ENCODE results near the gene MAST2.
"Not testable (repeated sequence)": the region's sequence is repeated elsewhere in the genome, so short reads cannot be mapped to it uniquely, and the experiment has no call there.

MAST2 gene

DNA sequence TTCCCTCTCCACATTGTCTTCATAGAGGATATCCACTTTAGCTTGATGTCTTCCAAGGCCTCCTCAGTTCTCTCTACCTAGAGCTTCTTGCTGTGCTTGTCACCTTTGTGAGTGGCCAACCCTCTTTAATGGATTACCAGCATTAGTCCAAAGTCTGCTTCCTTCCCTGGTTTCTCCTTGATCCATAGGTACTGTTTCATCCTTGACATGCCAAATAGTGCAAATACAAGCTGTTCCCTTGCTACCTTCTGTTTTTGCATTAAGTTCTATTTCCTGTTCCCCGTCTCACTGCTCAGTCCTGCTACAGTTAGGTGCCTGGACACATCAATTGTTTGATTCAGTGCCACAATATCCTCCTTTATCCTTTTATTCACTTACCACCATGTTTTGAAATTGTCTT lies 19.2 kb downstream of the MAST2 start:
- Histone ChIP-seq H2AFZ (ENCODE audit: low read depth, low read length) (no peak overlapping the region), H3K36me3 (ENCODE audit: insufficient read depth, low read length) (peaks cover 16% of the 10 kb centered on the region), H3K4me1 (ENCODE audit: insufficient read depth, low read length) (no peaks in the 10 kb centered on the region), H3K9me3 (ENCODE audit: low read length) (peaks cover 9% of the 10 kb centered on the region), H3K4me3 (ENCODE audit: low read length) (no peak overlapping the region), H3K27me3 (ENCODE audit: insufficient read depth, low read length) (no peaks in the 10 kb centered on the region)

DNA sequence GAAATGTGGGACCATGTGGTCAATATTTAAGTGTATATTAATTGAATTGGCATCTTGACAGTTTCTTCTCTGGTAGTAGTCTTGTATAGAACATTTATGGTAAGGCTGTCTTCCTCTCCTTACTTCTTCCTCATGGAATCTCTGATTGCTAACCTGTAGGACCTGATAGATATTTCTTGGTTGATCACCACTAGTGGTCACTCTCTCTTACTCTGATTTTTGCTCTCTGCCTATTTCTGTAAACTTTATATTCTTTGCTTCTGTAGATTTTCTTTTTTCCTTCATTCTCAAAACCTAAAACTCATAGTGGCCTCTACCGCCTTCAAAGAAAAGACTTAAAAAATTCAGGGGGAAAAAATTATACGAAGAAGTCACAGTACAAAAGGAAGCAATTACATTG lies 21.2 kb downstream of the MAST2 start:
- no peaks in the 10 kb centered on the region for H3K27me3 ChIP-seq (ENCODE audit: insufficient read depth, low read length)
- no peaks in the 10 kb centered on the region for H3K4me1 ChIP-seq (ENCODE audit: insufficient read depth, low read length)
- peaks cover 3% of the 10 kb centered on the region for H3K9me3 ChIP-seq (ENCODE audit: low read length)
- no peak overlapping the region for H3K4me3 ChIP-seq (ENCODE audit: low read length)
- no peak overlapping the region for H2AFZ ChIP-seq (ENCODE audit: low read depth, low read length)
- peaks cover 30% of the 10 kb centered on the region for H3K36me3 ChIP-seq (ENCODE audit: insufficient read depth, low read length)

DNA sequence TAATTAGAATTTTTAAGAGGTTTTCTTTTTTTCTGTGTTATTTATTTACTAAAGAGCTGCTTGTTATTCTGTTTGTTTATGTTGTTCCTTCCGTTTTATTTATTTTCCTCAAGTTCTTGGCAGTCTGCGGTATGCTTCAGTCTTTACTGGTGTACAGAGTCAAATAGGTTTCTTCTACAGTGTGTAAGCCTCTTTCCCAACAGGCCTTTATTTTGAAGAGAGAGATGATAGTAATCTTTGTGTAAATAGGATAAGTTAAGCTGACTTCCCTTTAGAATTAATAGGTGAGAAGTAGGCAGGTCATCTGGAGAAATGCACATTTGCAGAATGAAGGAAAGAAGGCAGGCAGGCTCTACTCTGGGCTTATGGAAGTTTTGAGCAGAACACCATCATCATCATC lies 23.8 kb downstream of the MAST2 start:
- Histone ChIP-seq H3K4me3 (ENCODE audit: low read length) (no peak overlapping the region), H3K9me3 (ENCODE audit: low read length) (peaks cover 3% of the 10 kb centered on the region), H3K4me1 (ENCODE audit: insufficient read depth, low read length) (no peaks in the 10 kb centered on the region), H2AFZ (ENCODE audit: low read depth, low read length) (no peak overlapping the region), H3K27me3 (ENCODE audit: insufficient read depth, low read length) (no peaks in the 10 kb centered on the region), H3K36me3 (ENCODE audit: insufficient read depth, low read length) (peaks cover 48% of the 10 kb centered on the region)

DNA sequence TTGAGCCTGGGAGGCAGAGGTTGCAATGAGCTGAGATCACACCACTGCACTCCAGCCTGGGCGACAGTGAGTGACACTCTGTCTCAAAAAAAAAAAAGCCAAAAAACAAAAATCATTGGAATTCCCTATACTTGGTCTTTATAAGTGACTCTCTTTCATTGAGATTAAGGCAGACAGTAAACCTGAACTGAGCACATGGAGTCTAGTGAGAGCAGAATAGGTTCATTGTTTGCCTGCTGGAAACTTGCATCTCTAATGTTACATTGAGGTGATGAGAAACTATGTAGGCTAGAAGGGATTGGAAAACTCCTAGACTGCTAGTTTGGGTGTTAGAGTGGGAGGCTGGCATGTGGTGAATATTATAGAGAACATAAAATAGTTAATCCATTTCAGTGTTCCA lies 25.4 kb downstream of the MAST2 start:
- Histone ChIP-seq H3K9me3 (ENCODE audit: low read length) (no peaks in the 10 kb centered on the region), H3K27me3 (ENCODE audit: insufficient read depth, low read length) (no peaks in the 10 kb centered on the region), H3K4me1 (ENCODE audit: insufficient read depth, low read length) (no peaks in the 10 kb centered on the region), H2AFZ (ENCODE audit: low read depth, low read length) (no peak overlapping the region), H3K36me3 (ENCODE audit: insufficient read depth, low read length) (peaks cover 50% of the 10 kb centered on the region), H3K4me3 (ENCODE audit: low read length) (no peak overlapping the region)

DNA sequence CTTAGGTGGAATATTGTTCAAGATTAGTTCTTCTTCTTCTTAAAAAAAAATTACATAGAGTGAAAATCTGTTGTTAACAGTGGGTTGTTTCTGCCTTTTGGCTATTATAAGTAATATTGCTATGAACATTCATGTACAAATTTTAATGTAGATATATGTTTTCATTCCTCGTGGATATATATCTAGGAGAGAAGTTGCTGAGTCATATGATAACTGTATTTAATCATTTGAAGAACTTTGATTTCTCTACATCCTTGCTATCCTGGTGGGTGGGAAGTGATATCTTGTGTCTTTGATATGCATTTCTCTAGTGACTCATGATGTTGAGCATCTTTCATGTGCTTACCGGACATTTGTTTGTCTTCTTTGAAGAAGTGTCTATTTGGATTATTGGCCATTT lies 29.9 kb downstream of the MAST2 start:
- Histone ChIP-seq H3K4me3 (ENCODE audit: low read length) (no peak overlapping the region), H2AFZ (ENCODE audit: low read depth, low read length) (no peak overlapping the region), H3K36me3 (ENCODE audit: insufficient read depth, low read length) (peaks cover 41% of the 10 kb centered on the region), H3K4me1 (ENCODE audit: insufficient read depth, low read length) (no peaks in the 10 kb centered on the region), H3K27me3 (ENCODE audit: insufficient read depth, low read length) (no peaks in the 10 kb centered on the region), H3K9me3 (ENCODE audit: low read length) (no peaks in the 10 kb centered on the region)

DNA sequence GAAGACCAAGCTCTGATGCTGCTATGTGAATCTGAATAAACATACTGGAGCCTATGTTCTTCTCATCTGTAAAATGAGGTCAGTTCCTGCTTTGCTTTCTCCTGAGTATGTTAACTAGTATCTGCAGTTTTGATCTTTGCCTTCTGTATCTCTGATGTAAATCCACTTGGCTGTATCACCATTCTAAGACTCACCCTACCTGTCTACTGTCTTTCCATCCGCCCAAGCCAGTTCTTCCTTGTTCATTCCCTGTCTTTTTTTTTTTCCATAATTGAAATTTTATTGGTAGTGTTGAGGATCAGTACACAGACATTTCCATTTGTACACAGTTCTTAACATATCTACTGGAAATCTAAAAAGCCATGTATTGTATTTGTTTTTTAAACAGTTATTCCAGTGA lies 31.3 kb downstream of the MAST2 start:
- no peaks in the 10 kb centered on the region for H3K4me1 ChIP-seq (ENCODE audit: insufficient read depth, low read length)
- no peak overlapping the region for H2AFZ ChIP-seq (ENCODE audit: low read depth, low read length)
- peaks cover 29% of the 10 kb centered on the region for H3K36me3 ChIP-seq (ENCODE audit: insufficient read depth, low read length)

DNA sequence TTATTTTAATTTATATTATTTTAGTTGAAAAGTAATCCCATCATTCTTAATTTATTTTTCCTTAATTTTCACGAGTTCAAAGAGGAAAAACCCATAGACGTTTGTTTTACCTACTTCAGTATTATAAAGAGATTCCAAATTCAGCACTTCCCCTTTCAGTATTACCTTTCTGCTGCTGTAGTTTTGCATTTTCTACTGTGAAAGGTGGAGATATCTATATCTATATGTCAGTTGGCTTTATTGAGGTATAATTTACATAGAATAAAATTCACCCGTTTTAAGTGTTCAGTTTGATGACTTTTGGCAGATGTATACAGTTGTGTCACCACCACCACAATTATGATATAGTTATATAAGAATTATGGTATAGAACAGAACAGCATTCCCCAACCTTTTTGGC lies 33.0 kb downstream of the MAST2 start:
- Histone ChIP-seq H2AFZ (ENCODE audit: low read depth, low read length) (no peak overlapping the region), H3K4me3 (ENCODE audit: low read length) (no peak overlapping the region), H3K4me1 (ENCODE audit: insufficient read depth, low read length) (no peaks in the 10 kb centered on the region), H3K27me3 (ENCODE audit: insufficient read depth, low read length) (no peaks in the 10 kb centered on the region), H3K9me3 (ENCODE audit: low read length) (no peaks in the 10 kb centered on the region), H3K36me3 (ENCODE audit: insufficient read depth, low read length) (peaks cover 15% of the 10 kb centered on the region)

More for the DNA sequence above, 31.3 kb downstream of the MAST2 start:
- no peak overlapping the region for H3K4me3 ChIP-seq (ENCODE audit: low read length)
- no peaks in the 10 kb centered on the region for H3K9me3 ChIP-seq (ENCODE audit: low read length)
- no peaks in the 10 kb centered on the region for H3K27me3 ChIP-seq (ENCODE audit: insufficient read depth, low read length)

DNA sequence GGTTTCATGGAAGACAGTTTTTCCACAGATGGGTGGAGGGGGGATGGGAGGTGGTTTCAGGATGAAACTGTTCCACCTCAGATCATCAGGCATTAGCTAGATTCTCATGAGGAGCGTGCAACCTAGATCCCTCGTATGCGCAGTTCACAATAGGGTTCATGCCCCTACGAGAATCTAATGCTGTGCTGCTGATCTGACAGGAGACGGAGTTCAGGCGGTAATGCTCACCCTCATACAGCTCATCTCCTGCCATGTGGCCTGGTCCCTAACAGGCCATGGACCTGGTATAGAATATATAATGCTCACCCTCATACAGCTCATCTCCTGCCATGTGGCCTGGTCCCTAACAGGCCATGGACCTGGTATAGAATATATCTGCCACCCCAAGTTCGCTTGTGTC lies 33.4 kb downstream of the MAST2 start:
- not testable (repeated sequence) for H3K4me3 ChIP-seq (ENCODE audit: low read length); H3K27me3 ChIP-seq (ENCODE audit: insufficient read depth, low read length); H3K4me1 ChIP-seq (ENCODE audit: insufficient read depth, low read length); H3K9me3 ChIP-seq (ENCODE audit: low read length); H2AFZ ChIP-seq (ENCODE audit: low read depth, low read length)
- H3K36me3 ChIP-seq (ENCODE audit: insufficient read depth, low read length), result peaks cover 14% of the 10 kb centered on the region

DNA sequence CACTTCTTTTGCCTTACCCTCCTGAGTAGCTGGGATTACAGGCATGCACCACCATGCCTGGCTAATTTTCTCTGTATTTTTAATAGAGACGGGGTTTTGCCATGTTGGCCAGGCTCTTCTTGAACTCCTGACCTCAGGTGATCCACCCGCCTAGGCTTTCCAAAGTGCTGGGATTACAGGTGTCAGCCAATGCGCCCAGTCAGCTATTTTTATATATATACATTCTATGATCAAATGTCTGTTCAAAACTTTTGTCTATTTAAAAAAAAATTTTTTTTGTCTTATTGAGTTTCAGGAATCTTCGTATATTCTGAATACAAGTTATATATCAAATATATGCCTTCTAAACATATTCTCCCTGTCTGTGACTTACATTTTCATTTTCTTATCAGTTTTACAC lies 34.9 kb downstream of the MAST2 start:
- not testable (repeated sequence) for H3K9me3 ChIP-seq (ENCODE audit: low read length); H3K4me3 ChIP-seq (ENCODE audit: low read length); H3K4me1 ChIP-seq (ENCODE audit: insufficient read depth, low read length); H3K27me3 ChIP-seq (ENCODE audit: insufficient read depth, low read length); H2AFZ ChIP-seq (ENCODE audit: low read depth, low read length); H3K36me3 ChIP-seq (ENCODE audit: insufficient read depth, low read length)

DNA sequence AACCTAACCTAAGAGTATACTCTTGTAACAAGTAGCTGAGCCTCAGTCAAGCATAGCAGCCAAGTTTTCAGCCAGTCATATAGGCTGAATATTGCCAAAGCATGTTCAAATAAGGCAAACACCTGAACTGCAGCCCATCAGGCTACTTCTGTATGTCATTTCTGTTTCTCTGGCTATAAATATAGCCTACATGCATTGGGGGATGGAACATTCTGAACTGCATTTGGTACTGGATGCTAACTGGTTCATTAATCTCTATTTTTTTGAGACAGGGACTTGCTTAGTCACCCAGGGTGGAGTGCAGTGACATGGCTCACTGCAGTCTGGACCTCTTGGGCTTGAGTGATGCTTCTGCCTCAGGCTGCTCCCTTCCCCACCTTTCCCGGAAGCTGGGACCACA lies 37.3 kb downstream of the MAST2 start:
- Histone ChIP-seq H3K27me3 (ENCODE audit: insufficient read depth, low read length) (no peaks in the 10 kb centered on the region), H3K36me3 (ENCODE audit: insufficient read depth, low read length) (peaks cover 3% of the 10 kb centered on the region), H3K9me3 (ENCODE audit: low read length) (no peaks in the 10 kb centered on the region), H3K4me3 (ENCODE audit: low read length) (no peak overlapping the region), H2AFZ (ENCODE audit: low read depth, low read length) (no peak overlapping the region), H3K4me1 (ENCODE audit: insufficient read depth, low read length) (no peaks in the 10 kb centered on the region)

DNA sequence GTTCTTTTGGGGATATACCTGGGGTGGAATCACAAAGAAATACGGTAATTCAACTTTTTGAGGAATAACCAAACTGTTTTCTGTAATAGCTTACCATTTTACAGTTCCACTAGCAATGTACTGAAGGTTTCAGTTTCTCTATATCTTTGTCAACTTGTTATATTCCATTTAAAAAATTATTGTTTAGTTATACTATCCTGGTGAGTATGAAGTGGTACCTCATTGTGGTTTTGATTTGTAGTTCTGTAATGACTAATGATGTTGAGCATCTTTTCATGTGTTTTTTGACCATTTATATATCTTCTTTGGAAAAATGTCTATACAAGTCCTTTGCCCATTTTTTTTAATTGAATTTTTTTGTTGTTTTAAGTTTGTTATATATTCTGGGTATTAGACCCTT lies 39.4 kb downstream of the MAST2 start:
- no peak overlapping the region for H2AFZ ChIP-seq (ENCODE audit: low read depth, low read length)
- H3K9me3 ChIP-seq (ENCODE audit: low read length), result no peaks in the 10 kb centered on the region
- H3K36me3 ChIP-seq (ENCODE audit: insufficient read depth, low read length), result no peaks in the 10 kb centered on the region
- no peak overlapping the region for H3K4me3 ChIP-seq (ENCODE audit: low read length)
- H3K4me1 ChIP-seq (ENCODE audit: insufficient read depth, low read length), result no peaks in the 10 kb centered on the region
- H3K27me3 ChIP-seq (ENCODE audit: insufficient read depth, low read length), result no peaks in the 10 kb centered on the region

DNA sequence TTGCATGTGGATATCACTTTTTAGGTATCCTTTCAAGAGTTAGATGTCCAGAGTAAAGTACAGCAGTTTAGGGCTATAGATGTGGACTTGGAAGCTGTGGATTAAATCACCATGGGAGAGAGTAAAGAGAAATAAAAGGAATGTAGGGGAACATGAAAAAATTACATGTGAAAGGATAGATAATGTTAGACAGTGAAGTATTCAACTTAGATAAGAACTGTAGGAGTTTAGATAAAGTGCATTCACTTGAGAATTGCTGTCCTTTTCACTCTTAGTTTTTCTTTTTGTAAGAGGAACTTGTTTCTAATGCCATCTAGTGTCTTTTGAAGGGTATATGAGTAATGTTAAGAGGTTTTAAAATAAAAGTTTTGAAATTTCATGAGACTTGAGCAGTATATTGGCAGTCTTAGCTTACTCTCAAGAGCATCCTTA lies 40.1 kb downstream of the MAST2 start:
- Histone ChIP-seq H3K4me3 (ENCODE audit: low read length) (no peak overlapping the region), H3K27me3 (ENCODE audit: insufficient read depth, low read length) (no peaks in the 10 kb centered on the region), H2AFZ (ENCODE audit: low read depth, low read length) (no peak overlapping the region), H3K9me3 (ENCODE audit: low read length) (no peaks in the 10 kb centered on the region), H3K4me1 (ENCODE audit: insufficient read depth, low read length) (no peaks in the 10 kb centered on the region), H3K36me3 (ENCODE audit: insufficient read depth, low read length) (no peaks in the 10 kb centered on the region)

DNA sequence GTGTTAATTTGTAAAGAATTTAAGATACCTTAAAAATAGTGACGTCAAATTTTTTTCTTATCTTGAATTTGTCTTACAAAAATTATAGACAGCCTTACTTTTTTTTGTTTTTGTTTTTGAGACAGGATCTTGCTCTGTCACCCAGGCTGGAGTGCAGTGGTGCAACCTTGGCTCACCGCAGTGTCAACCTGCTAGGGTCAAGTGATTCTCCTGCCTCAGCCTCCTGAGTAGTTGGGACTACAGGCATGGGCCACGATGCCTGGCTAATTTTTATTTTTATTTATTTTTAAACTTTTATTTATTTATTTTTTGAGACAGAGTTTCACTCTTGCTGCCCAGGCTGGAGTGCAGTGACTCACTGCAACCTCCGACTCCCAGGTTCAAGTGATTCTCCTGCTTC lies 40.6 kb downstream of the MAST2 start:
- H2AFZ ChIP-seq (ENCODE audit: low read depth, low read length); H3K9me3 ChIP-seq (ENCODE audit: low read length); H3K4me1 ChIP-seq (ENCODE audit: insufficient read depth, low read length); H3K27me3 ChIP-seq (ENCODE audit: insufficient read depth, low read length); H3K36me3 ChIP-seq (ENCODE audit: insufficient read depth, low read length); H3K4me3 ChIP-seq (ENCODE audit: low read length): not testable (repeated sequence)

DNA sequence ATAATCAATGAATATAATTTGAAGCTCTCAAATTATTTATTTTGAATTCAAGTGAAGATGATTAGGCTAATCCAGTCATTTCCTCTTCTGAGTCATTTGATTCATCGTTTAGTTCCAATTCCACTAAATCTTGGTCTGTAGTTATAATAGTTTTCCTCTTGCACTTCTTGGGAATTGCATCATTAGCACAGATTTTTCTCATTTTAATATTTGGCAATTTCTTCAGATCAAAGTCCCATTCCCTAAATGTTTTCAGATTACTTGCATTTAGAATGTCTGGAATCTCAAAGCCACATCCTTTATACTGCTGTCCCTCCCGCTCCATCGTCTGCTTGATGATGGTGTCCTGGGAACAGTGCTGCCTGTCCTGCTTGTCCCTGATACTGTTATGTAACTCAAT lies 43.5 kb downstream of the MAST2 start:
- H3K4me3 ChIP-seq (ENCODE audit: low read length), result no peak overlapping the region
- no peaks in the 10 kb centered on the region for H3K36me3 ChIP-seq (ENCODE audit: insufficient read depth, low read length)
- no peaks in the 10 kb centered on the region for H3K4me1 ChIP-seq (ENCODE audit: insufficient read depth, low read length)
- H3K27me3 ChIP-seq (ENCODE audit: insufficient read depth, low read length), result no peaks in the 10 kb centered on the region
- peaks cover 3% of the 10 kb centered on the region for H3K9me3 ChIP-seq (ENCODE audit: low read length)
- no peak overlapping the region for H2AFZ ChIP-seq (ENCODE audit: low read depth, low read length)

Measured in neuron (in vitro differentiated cells).